ENCODE results near the gene TET1. TPM values are rescaled to one million over a fixed set of nuclear protein-coding genes. Genes with fewer than 3 reads are reported as not detected.

TET1 gene
- total and polyA plus RNA-seq, 2 of the 13 experiments (the other 11 are each of a cell fraction or from before 2014, with no cell fraction given): 6.9 to 7.3 TPM

- 0 out of 2 replicates have a peak, but pooled peaks have one; percentile 22 for TF ChIP-seq FOSL1 (CRISPR knock-in tag; IDR thresholded peaks at IDR 0.05; ENCODE audit: borderline replicate concordance)
- no peak for TF ChIP-seq ZNF441 (CRISPR knock-in tag; IDR thresholded peaks at IDR 0.05; ENCODE audit: borderline replicate concordance)
- TF ChIP-seq ZNF709 (CRISPR knock-in tag; IDR thresholded peaks at IDR 0.05): no peak
- TF ChIP-seq ATM (IDR thresholded peaks at IDR 0.05; ENCODE audit: borderline replicate concordance): no peak
- peak; percentile 38; the same call in 1 of the 2 replicates for TF ChIP-seq TBX3 (IDR thresholded peaks at IDR 0.05; ENCODE audit: borderline replicate concordance)
- no peak for TF ChIP-seq JUNB (CRISPR knock-in tag; IDR thresholded peaks at IDR 0.05; ENCODE audit: borderline replicate concordance)
Measured at GRCh38 chr10:68543004-68543918, 16.9 kb upstream of the TET1 start (continued).

- POLR2A ChIA-PET: interaction anchor here (1.2 to 1.8 kb wide), 4 partner anchors 8 to 49 kb away, joined by 3 to 6 read pairs (median 4); partner anchors contain the start of gene TET1
- Histone ChIP-seq H4K20me1 (ENCODE audit: insufficient read depth, low read length) (no peaks in the 10 kb centered on the region), H3K36me3 (replicated peaks in 1 of 2; ENCODE audit: control insufficient read depth in 1 of 2, insufficient read depth in 2 of 2, low read length in 2 of 2) (no peaks in the 10 kb centered on the region), H3K27ac (ENCODE audit: extremely low read length, insufficient read depth, low read length) (no peak overlapping the region), H3K9me3 (ENCODE audit: low read length) (no peaks in the 10 kb centered on the region), H3K4me2 (ENCODE audit: low read depth, low read length) (no peak overlapping the region), H3K4me3 (replicated peaks in 1 of 3; ENCODE audit: insufficient read depth in 1 of 3, low read depth in 2 of 3, low read length in 3 of 3) (no peak overlapping the region), H3K79me2 (ENCODE audit: insufficient read depth, low read length) (no peaks in the 10 kb centered on the region), H3K27me3 (ENCODE audit: control insufficient read depth in 1 of 2, insufficient read depth in 2 of 2, low read length in 2 of 2) (no peaks in the 10 kb centered on the region), H2AFZ (ENCODE audit: low read length) (peak overlapping the region; percentile 77), H3K4me1 (ENCODE audit: insufficient read depth, low read length) (peaks cover 14% of the 10 kb centered on the region; the same call in 1 of the 2 replicates), H3K9ac (ENCODE audit: insufficient read depth, low read depth, low read length) (no peak overlapping the region)
- peak; percentile 77 for ATAC-seq
- CTCF ChIA-PET (ENCODE audit: low intra/inter-chr PET ratio, low total read pairs): no interaction called here
- no TSS peak for BruUV-seq (replicated peaks)
- in situ Hi-C loops (cut with HindIII; ENCODE audit: extremely low pct_ligation_motif_present, low pct_unique_long_range_greater_than_20kb) (no loop called here), intact Hi-C loops (cut with micrococcal nuclease; ENCODE audit: unreplicated experiment) (no loop called here)
- peak; percentile 84 for FAIRE-seq
- peak; percentile 60 for DNase-seq (ENCODE audit: low spot score)
- WGBS (ENCODE audit: low lambda C conversion rate): 61% methylated on average over 5 of the region's 5 CpGs
- no peak for TF ChIP-seq IKZF5 (CRISPR knock-in tag; IDR thresholded peaks at IDR 0.05)
- 0 out of 2 replicates have a peak, but pooled peaks have one; percentile 26 for TF ChIP-seq MIXL1 (CRISPR knock-in tag; IDR thresholded peaks at IDR 0.05)
- no peak for TF ChIP-seq ARID4A (CRISPR knock-in tag; IDR thresholded peaks at IDR 0.05; ENCODE audit: borderline replicate concordance)
- no peak for TF ChIP-seq ZNF547 (CRISPR knock-in tag; IDR thresholded peaks at IDR 0.05)
- TF ChIP-seq KLF16 (CRISPR knock-in tag; IDR thresholded peaks at IDR 0.05): no peak
- 0 out of 2 replicates have a peak, but pooled peaks have one; percentile 28 for TF ChIP-seq ELF1 (CRISPR knock-in tag; IDR thresholded peaks at IDR 0.05)
- TF ChIP-seq ZNF850 (CRISPR knock-in tag; conservative IDR thresholded peaks at IDR 0.05): no peak
- 0 out of 2 replicates have a peak, but pooled peaks have one; percentile 36 for TF ChIP-seq ELF3 (CRISPR knock-in tag; IDR thresholded peaks at IDR 0.05)
- no peak for TF ChIP-seq SATB2 (CRISPR knock-in tag; IDR thresholded peaks at IDR 0.05)
- no peak for TF ChIP-seq ZNF326 (CRISPR knock-in tag; IDR thresholded peaks at IDR 0.05; ENCODE audit: borderline replicate concordance)
Measured at GRCh38 chr10:68550747-68551411, 9.3 kb upstream of the TET1 start.

All from HepG2 (cell line).